ENCODE measurements around the gene CDH6.

CDH6 gene

DNA sequence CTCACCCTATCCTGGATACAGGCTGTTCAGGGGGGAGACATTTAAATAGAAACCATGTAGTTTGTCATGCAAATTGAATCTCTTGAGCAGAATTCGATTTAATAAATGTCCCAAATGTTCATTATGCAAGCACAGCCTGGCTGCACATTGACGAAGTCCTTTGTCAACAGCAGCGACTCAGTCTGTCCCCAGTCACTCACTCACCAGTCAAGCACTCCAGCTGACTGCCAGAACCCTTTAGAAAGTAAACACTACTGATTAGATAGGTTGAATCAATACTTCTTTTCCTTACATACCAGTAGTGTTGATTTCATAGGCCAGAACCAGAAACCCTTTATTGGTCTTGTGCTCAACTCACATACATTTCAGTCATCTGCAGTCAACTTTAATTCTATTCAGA lies 27.5 kb downstream of the CDH6 start:
- TF ChIP-seq, protein P1, sequence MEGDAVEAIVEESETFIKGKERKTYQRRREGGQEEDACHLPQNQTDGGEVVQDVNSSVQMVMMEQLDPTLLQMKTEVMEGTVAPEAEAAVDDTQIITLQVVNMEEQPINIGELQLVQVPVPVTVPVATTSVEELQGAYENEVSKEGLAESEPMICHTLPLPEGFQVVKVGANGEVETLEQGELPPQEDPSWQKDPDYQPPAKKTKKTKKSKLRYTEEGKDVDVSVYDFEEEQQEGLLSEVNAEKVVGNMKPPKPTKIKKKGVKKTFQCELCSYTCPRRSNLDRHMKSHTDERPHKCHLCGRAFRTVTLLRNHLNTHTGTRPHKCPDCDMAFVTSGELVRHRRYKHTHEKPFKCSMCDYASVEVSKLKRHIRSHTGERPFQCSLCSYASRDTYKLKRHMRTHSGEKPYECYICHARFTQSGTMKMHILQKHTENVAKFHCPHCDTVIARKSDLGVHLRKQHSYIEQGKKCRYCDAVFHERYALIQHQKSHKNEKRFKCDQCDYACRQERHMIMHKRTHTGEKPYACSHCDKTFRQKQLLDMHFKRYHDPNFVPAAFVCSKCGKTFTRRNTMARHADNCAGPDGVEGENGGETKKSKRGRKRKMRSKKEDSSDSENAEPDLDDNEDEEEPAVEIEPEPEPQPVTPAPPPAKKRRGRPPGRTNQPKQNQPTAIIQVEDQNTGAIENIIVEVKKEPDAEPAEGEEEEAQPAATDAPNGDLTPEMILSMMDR (conservative IDR thresholded peaks at IDR 0.05; ENCODE audit: control insufficient read depth, insufficient read depth, low read depth, low read length), result no peak
- no peak overlapping the region for H3K4me3 ChIP-seq (ENCODE audit: control insufficient read depth, low read depth, low read length)
- no peak for DNase-seq (ENCODE audit: low read depth)

DNA sequence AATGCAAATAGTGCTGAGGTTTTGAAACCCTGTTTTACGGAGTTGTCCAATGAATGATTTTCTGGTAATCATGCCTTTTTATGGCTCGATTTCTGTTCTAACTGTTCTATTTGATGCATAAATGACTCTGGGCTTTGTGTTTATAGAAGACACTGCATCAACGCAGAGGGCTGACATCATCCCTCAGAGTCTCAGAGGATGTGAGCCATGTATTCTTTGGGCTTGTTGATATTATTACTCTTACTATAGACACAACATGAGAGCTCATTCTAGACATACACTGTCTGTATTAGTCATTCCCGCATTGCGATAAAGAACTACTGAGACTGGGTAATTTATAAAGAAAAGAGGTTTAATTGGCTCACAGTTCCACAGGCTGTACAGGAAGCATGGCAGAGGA lies 31.6 kb downstream of the CDH6 start:
- TF ChIP-seq, protein P1 (conservative IDR thresholded peaks at IDR 0.05; ENCODE audit: control insufficient read depth, insufficient read depth, low read depth, low read length), result no peak
- peak; percentile 1 for DNase-seq (ENCODE audit: low read depth)
- H3K4me3 ChIP-seq (ENCODE audit: control insufficient read depth, low read depth, low read length), result no peak overlapping the region

DNA sequence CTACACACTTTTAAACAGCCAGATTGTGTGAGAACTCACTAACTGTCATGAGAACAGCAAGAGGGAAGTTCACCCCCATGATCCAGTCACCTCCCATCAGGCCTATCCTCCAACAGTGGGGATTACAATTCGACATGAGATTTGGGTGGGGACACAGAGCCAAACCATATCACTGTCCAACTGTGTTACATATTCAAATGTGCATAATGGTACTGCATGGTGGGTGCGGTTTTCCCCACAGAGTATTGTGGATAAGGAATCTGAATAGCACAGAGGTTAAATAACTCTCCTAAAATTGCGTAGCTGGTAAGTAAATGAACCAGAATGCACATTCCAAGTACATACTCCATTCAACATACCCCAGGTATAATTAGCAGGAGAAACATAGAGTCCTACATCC lies 32.1 kb downstream of the CDH6 start:
- TF ChIP-seq, protein P1 (conservative IDR thresholded peaks at IDR 0.05; ENCODE audit: control insufficient read depth, insufficient read depth, low read depth, low read length), result no peak
- H3K4me3 ChIP-seq (ENCODE audit: control insufficient read depth, low read depth, low read length), result no peak overlapping the region

DNA sequence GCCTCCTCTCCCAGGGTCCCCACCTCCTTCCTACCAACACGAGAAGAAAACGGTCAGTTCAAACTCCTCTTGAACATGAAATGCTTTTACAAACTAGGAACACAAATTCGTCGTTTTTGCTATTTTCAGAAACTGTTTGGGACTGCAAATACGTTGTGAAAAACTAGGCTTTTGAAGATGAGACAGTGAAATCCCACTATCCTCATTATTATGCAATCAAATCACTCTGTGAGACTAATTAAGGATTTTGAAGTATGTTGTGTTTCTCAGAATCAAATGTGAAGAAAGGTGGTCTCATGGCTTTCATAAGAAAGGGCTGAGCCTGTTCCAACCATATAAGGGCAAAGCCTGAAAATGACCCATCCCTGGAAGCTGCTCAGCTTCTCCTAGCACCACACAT lies 33.2 kb downstream of the CDH6 start:
- TF ChIP-seq, protein P1 (conservative IDR thresholded peaks at IDR 0.05; ENCODE audit: control insufficient read depth, insufficient read depth, low read depth, low read length), result no peak
- no peak overlapping the region for H3K4me3 ChIP-seq (ENCODE audit: control insufficient read depth, low read depth, low read length)
- DNase-seq (ENCODE audit: low read depth), result no peak

More for the DNA sequence above, 32.1 kb downstream of the CDH6 start:
- DNase-seq (ENCODE audit: low read depth), result no peak

- no peak overlapping the region for H3K4me3 ChIP-seq (ENCODE audit: control insufficient read depth, low read depth, low read length)
- DNase-seq (ENCODE audit: low read depth), result no peak
- TF ChIP-seq, protein P1 (conservative IDR thresholded peaks at IDR 0.05; ENCODE audit: control insufficient read depth, insufficient read depth, low read depth, low read length), result no peak
Measured at GRCh38 chr5:31229266-31229665, 35.8 kb downstream of the CDH6 start.

DNA sequence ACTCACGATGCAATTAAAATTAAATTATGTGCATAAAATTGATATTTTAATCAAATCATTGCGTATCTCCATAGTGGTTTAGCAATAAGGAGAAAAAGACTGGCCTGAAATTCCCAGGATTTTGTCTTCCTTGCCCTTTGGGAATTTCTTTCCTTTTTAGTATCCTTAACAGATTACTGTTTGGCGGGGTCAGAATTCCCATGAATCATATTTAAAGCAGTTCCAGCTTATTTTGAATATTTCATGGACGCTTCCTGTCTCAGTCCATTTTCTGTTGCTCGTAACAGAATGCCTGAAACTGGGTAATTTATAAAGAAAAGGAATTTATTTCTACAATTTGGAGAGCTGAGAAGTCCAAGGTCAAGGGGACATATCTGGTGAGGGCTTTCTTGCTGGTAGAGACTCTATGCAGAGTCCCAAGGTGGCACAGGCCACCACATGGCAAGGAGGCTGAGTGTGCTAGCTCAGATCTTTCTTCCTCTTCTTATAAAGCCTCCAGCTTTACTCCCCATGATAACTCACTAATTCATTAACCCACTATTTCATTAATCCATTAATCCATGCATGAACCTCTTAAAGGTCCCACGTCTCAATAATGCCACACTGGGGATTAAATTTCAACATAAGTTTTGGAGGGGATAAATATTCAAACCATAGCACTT lies 37.8 kb downstream of the CDH6 start:
- no peak for DNase-seq (ENCODE audit: low read depth)
- TF ChIP-seq, protein P1 (conservative IDR thresholded peaks at IDR 0.05; ENCODE audit: control insufficient read depth, insufficient read depth, low read depth, low read length), result no peak
- no peak overlapping the region for H3K4me3 ChIP-seq (ENCODE audit: control insufficient read depth, low read depth, low read length)
